WI38 (cell line): Measurements from ENCODE around the gene JMJD4.

Experiments used
- H3K4me3 ChIP-seq: 2 replicates; pipeline ENCODE4 v1.5.1; 2011; ENCODE audit warnings: low read depth, mild to moderate bottlenecking, control low read depth, low read length
- TF ChIP-seq, protein P1 (sequence below): IDR thresholded peaks from 2 replicates; pipeline ENCODE4 v1.5.1; 2012; ENCODE audit warnings: low read depth, mild to moderate bottlenecking, control low read depth, low read length

Gene JMJD4

DNA sequence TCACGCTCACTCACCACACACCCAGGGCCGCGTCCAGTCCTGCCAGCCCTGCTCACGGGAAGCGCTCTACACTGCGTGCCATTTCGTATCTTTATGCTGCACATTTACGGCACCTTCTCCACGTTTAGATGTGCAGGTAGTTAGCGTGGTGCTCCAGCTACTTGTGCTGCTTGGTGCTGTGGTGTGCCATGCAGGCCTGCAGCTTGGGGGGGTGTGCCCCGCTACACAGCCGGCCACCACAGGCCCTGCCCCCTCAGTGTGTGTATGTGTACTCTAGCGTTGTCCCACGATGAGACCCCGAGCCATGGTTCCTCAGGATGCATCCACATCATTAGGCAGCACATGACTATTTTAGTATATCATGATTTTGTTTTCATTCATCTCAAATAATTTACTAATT is 38.5 kb upstream of the JMJD4 start:
- TF ChIP-seq, protein P1, sequence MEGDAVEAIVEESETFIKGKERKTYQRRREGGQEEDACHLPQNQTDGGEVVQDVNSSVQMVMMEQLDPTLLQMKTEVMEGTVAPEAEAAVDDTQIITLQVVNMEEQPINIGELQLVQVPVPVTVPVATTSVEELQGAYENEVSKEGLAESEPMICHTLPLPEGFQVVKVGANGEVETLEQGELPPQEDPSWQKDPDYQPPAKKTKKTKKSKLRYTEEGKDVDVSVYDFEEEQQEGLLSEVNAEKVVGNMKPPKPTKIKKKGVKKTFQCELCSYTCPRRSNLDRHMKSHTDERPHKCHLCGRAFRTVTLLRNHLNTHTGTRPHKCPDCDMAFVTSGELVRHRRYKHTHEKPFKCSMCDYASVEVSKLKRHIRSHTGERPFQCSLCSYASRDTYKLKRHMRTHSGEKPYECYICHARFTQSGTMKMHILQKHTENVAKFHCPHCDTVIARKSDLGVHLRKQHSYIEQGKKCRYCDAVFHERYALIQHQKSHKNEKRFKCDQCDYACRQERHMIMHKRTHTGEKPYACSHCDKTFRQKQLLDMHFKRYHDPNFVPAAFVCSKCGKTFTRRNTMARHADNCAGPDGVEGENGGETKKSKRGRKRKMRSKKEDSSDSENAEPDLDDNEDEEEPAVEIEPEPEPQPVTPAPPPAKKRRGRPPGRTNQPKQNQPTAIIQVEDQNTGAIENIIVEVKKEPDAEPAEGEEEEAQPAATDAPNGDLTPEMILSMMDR, result no peak
- H3K4me3 ChIP-seq, result no peak overlapping the region

DNA sequence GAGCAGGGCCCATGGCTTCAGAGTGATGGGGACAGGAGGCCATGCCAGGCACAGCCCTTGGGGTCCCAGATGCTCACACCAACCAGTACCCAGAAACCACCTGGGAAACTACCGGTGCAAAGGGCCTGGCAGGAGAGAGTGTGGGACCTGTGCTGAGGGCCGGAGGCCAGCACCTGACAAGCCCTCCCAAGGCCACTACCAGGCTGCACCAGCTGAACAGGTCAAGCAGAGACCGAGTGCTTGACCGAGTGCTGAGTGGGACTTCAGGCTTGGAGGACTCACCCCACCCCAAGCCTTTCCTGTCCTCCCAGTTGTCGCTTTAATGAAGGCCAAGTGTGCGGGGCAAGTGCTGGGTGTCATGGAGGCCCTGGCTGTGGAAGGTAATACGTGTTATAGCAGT is 36.7 kb upstream of the JMJD4 start:
- H3K4me3 ChIP-seq, result no peak overlapping the region
- TF ChIP-seq, protein P1, result no peak

DNA sequence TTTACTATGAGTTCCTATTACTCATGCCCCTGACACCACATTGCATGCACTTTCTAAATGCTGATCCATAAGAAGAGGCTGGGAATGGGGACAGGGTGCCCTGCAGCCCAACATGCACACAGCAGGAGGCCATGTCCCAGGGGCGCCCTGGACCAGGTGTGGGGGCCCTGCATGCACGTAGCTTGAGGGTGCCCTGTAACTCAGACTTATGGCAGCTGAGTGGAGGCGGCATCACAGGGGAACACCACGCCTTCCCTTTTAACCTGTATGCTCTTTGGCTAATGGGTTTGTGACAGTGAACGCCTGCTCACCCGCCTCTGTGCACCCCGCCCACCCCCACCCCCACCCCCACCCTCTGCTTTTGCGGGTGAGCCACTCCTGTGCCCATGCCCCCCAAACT is 36.2 kb upstream of the JMJD4 start:
- H3K4me3 ChIP-seq, result no peak overlapping the region
- TF ChIP-seq, protein P1, result no peak

DNA sequence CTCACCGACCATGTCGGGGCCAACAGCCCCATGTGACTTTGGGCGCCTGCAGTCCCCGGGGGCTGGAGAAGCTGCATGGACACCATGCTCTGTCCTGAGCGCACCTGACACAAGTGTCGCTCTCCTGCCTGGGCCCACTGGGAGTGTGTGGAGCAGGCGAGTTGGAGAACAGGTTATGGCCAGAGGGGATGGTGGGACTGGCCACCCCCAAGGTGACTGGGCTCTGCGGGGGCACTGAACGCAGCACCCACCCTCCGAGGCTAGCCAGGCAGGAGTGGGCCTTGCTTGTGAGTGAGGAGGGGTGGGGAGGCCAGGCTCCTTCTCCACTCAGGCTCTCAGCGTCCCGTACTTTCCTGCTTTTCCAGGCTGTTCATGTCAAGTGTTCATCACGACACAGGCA is 35.7 kb upstream of the JMJD4 start:
- no peak overlapping the region for H3K4me3 ChIP-seq
- TF ChIP-seq, protein P1, result no peak

DNA sequence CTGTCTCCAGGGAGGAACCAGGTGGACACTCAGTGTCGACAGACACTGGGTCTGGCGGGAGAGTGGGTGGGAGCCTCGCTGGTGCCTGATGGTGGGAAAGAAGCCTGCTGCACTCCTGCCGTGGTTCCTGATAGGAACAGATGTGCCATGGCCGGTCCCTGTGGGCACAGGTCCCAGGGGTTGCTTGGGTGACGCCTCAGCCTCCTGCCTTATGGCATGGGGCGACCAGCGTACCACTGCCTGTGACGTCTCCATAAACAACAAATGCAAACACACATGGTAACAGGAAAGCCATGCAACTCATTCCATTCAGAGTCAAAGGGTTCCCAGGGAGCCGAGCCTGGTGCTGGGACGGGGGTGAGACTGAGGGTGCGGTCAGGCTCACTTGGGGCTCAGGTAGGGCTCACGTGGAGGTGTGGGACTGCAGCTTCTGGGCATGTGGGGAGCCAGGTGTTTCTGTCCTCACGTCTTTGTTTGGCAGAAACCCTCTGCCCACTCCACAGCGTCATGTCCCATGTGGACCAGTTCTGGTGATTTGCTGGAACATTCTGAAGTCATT is 34.9 kb upstream of the JMJD4 start:
- no peak overlapping the region for H3K4me3 ChIP-seq
- TF ChIP-seq, protein P1, result no peak

DNA sequence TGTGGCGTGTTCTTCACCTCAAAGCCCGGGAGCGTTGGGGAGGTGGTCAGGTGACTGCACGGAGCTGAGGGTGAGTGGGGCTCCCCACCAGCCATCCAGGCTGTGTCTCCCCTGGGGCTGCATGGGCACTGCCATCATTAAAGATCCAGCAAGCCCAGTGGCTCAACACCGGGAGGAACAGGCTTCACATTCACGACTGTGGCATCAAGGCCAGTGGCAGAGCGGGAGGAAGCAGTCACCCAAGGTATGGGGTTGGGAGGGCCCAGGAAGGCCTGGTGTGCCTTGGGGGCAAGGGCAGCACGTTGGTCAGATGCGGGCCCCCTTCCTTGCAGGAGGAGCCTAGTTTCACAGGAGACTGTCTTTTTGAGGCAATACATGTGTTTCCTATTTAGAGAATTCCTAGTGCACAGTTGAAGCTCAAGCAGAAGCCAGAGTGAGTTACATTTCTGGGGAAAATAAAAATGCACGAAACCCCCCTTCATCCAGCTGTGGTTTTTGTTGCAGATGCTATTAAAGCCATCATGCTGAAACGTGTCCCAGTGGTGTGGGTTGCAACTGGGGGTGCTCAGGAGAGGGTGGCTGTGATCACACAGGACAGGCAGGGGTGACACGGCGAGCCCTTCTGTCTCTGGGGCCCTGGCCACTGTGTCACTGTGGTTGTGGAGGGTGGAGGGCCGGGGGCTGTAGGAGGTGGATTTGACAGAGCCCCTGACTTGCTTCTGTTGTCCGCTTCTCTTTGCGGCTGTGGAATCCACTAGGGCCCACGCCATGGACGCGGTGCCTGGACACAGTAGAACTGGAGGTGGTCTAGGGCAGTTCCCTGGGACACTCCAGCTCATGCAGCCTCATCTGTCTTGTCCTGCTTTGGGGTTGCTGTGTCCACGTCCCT is 34.2 kb upstream of the JMJD4 start:
- no peak overlapping the region for H3K4me3 ChIP-seq
- TF ChIP-seq, protein P1, result no peak

DNA sequence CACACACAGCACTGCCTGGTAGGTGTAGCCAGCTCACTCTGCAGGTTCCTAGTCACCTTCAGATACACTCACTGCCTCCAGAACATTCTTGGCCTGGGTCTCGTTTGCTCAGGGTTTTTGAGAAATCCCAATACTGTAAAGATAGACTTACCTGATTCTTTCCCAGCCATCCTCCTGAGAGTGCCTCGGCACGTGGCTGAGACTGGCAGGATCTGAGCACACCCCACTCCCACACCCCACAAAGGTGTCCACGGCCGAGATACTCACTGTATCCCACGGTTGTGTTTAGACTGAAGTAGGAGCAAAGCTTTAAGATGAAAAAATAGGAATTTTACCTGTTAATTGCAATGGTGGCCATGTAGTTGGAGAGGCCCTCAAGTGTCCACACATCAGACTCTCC is 33.5 kb upstream of the JMJD4 start:
- H3K4me3 ChIP-seq, result no peak overlapping the region
- TF ChIP-seq, protein P1, result no peak
